ENCODE measurements around the gene KRIT1. TPM values are rescaled to one million over a fixed set of nuclear protein-coding genes. Genes with fewer than 3 reads are reported as not detected.

The KRIT1 gene
- total and polyA plus RNA-seq, 2 of the 13 experiments (the other 11 are each of a cell fraction or from before 2014, with no cell fraction given): 29.4 to 37.7 TPM

DNA sequence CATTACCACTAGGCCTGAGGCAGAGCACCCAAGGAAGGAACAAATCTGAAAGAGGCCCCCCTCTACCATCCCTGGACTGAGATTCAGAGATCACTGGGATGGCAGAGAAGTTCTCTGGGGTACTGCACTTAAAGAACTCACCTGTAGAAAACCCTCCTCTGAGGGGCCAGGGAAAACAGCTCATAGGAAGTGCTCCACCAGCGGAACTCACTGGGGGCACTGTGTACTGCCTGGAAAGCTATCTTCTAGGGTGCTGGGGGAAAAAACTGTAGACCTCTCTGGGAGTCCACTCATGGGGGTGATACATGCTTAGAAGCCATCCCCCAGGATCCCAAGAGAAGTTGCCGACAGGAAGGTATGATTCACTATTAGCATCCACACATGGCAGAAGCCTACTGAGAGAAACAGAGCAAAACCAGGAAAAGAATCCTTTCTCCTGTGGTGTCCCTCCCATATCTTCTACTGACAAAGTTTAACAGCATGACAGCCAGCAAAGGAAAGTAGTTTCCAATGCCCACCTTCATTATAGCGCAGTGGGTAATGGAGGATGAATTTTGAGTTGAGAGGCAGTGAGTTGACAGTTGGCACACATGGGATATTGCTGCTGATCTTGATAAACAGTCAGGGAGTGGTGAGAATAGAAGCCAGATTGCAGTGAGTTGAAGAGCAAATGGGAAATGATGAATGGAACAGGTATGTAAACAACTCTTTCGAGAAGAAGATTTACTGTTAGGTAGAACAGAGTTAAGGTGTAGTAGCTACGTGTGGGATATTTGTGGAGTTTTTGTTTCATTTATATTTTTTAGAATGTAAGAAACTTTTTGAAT is 20.9 kb upstream of the KRIT1 start:
- BruUV-seq (replicated peaks): no TSS peak
- 96% methylated on average over 5 of the region's 5 CpGs for WGBS (ENCODE audit: low lambda C conversion rate)
- H3K27ac ChIP-seq (ENCODE audit: extremely low read length, insufficient read depth, low read length): no peak overlapping the region

More for the DNA sequence above, 20.9 kb upstream of the KRIT1 start:
- no peak overlapping the region for H2AFZ ChIP-seq (ENCODE audit: low read length)
- peaks cover 28% of the 10 kb centered on the region for H3K79me2 ChIP-seq (ENCODE audit: insufficient read depth, low read length)
- peaks cover 9% of the 10 kb centered on the region for H3K9me3 ChIP-seq (ENCODE audit: low read length)
- ChIA-PET CTCF (ENCODE audit: low intra/inter-chr PET ratio, low total read pairs) (no interaction called here), POLR2A (no interaction called here)
- TF ChIP-seq ZNF781 (CRISPR knock-in tag; IDR thresholded peaks at IDR 0.05; ENCODE audit: borderline replicate concordance, not compliant biosample characterization) (no peak), CHD2 (IDR thresholded peaks at IDR 0.05; ENCODE audit: low read depth, low read length) (no peak), NR2C2 (CRISPR knock-in tag; IDR thresholded peaks at IDR 0.05; ENCODE audit: borderline replicate concordance) (no peak), ZNF552 (CRISPR knock-in tag; IDR thresholded peaks at IDR 0.05; ENCODE audit: borderline replicate concordance) (no peak), NFE2L1 (CRISPR knock-in tag; IDR thresholded peaks at IDR 0.05; ENCODE audit: borderline replicate concordance) (no peak), HNRNPK (IDR thresholded peaks at IDR 0.05; ENCODE audit: low read depth, low read length, poor library complexity, severe bottlenecking) (no peak), ZBTB2 (CRISPR knock-in tag; IDR thresholded peaks at IDR 0.05; ENCODE audit: low read depth) (no peak), PRDM10 (CRISPR knock-in tag; IDR thresholded peaks at IDR 0.05; ENCODE audit: low read depth) (no peak), ZSCAN9 (CRISPR knock-in tag; IDR thresholded peaks at IDR 0.05; ENCODE audit: borderline replicate concordance) (no peak), ZNF235 (CRISPR knock-in tag; IDR thresholded peaks at IDR 0.05; ENCODE audit: borderline replicate concordance) (no peak), GTF2F1 (IDR thresholded peaks at IDR 0.05; ENCODE audit: low read length) (no peak), ZNF441 (CRISPR knock-in tag; IDR thresholded peaks at IDR 0.05; ENCODE audit: borderline replicate concordance) (no peak)
- TF ChIP-seq, protein P1, sequence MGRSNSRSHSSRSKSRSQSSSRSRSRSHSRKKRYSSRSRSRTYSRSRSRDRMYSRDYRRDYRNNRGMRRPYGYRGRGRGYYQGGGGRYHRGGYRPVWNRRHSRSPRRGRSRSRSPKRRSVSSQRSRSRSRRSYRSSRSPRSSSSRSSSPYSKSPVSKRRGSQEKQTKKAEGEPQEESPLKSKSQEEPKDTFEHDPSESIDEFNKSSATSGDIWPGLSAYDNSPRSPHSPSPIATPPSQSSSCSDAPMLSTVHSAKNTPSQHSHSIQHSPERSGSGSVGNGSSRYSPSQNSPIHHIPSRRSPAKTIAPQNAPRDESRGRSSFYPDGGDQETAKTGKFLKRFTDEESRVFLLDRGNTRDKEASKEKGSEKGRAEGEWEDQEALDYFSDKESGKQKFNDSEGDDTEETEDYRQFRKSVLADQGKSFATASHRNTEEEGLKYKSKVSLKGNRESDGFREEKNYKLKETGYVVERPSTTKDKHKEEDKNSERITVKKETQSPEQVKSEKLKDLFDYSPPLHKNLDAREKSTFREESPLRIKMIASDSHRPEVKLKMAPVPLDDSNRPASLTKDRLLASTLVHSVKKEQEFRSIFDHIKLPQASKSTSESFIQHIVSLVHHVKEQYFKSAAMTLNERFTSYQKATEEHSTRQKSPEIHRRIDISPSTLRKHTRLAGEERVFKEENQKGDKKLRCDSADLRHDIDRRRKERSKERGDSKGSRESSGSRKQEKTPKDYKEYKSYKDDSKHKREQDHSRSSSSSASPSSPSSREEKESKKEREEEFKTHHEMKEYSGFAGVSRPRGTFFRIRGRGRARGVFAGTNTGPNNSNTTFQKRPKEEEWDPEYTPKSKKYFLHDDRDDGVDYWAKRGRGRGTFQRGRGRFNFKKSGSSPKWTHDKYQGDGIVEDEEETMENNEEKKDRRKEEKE (IDR thresholded peaks at IDR 0.05): no peak
- intact Hi-C loops (cut with micrococcal nuclease; ENCODE audit: unreplicated experiment) (no loop called here), in situ Hi-C loops (cut with HindIII; ENCODE audit: extremely low pct_ligation_motif_present, low pct_unique_long_range_greater_than_20kb) (no loop called here)
- ATAC-seq (no peak; the same call in 2 of the 3 replicates), FAIRE-seq (no peak), DNase-seq (ENCODE audit: low spot score) (no peak)
- no peaks in the 10 kb centered on the region for H3K4me1 ChIP-seq (ENCODE audit: insufficient read depth, low read length)
- H3K4me2 ChIP-seq (ENCODE audit: low read depth, low read length): no peak overlapping the region
- no peaks in the 10 kb centered on the region for H3K36me3 ChIP-seq (replicated peaks in 1 of 2; ENCODE audit: control insufficient read depth in 1 of 2, insufficient read depth in 2 of 2, low read length in 2 of 2)
- no peak overlapping the region for H3K9ac ChIP-seq (ENCODE audit: insufficient read depth, low read depth, low read length)
- no peaks in the 10 kb centered on the region for H4K20me1 ChIP-seq (ENCODE audit: insufficient read depth, low read length)
- no peaks in the 10 kb centered on the region for H3K27me3 ChIP-seq (ENCODE audit: control insufficient read depth in 1 of 2, insufficient read depth in 2 of 2, low read length in 2 of 2)
- no peak overlapping the region for H3K4me3 ChIP-seq (replicated peaks in 1 of 3; ENCODE audit: insufficient read depth in 1 of 3, low read depth in 2 of 3, low read length in 3 of 3)
